ENCODE measurements around the gene TMEM9. TPM values are rescaled to one million over a fixed set of nuclear protein-coding genes. Genes with fewer than 3 reads are reported as not detected.

The TMEM9 gene
- total RNA-seq, 2 experiments from 2014 or later = 28.5 to 35.9 TPM

GRCh38 chr1:201137579-201138310 lies 16.5 kb downstream of the TMEM9 start:
- no peak for TF ChIP-seq EZH2phosphoT487 (IDR thresholded peaks at IDR 0.05; ENCODE audit: borderline replicate concordance, low read depth, low read length)
- no peak for TF ChIP-seq CTCF (conservative IDR thresholded peaks at IDR 0.05; ENCODE audit: low read length)
- ChIA-PET CTCF (ENCODE audit: unreplicated experiment) (interaction anchor here (1.3 kb wide), 1 partner anchor 16 kb away, joined by 4 read pairs; no protein-coding TSS in a partner anchor), POLR2A (no interaction called here)
- Histone ChIP-seq H3K27ac (ENCODE audit: low read depth, low read length, poor library complexity, severe bottlenecking) (no peak overlapping the region), H3K36me3 (ENCODE audit: insufficient read depth, low read length) (no peaks in the 10 kb centered on the region), H3K9me3 (ENCODE audit: low read length) (no peaks in the 10 kb centered on the region), H3K9me2 (ENCODE audit: insufficient read depth, low read length) (no peaks in the 10 kb centered on the region), H4K20me1 (ENCODE audit: insufficient read depth, low read length) (no peaks in the 10 kb centered on the region), H2AFZ (ENCODE audit: low read length) (no peak overlapping the region), H3K4me2 (ENCODE audit: low read length) (no peak overlapping the region), H3K79me2 (ENCODE audit: insufficient read depth, low read depth, low read length) (no peaks in the 10 kb centered on the region), H3K4me1 (ENCODE audit: insufficient read depth, low read length, poor library complexity, severe bottlenecking) (no peaks in the 10 kb centered on the region), H3K4me3 (ENCODE audit: low read depth, low read length, poor library complexity, severe bottlenecking) (no peak overlapping the region)
- no TSS peak for BruUV-seq (replicated peaks)
- DNase-seq (ENCODE audit: low spot score) = no peak
- intact Hi-C loops (cut with micrococcal nuclease; ENCODE audit: unreplicated experiment) = no loop called here

GRCh38 chr1:201137024-201137392 lies 17.3 kb downstream of the TMEM9 start:
- H3K4me3 ChIP-seq (ENCODE audit: low read depth, low read length, poor library complexity, severe bottlenecking) = no peak overlapping the region
- no peak overlapping the region for H2AFZ ChIP-seq (ENCODE audit: low read length)
- DNase-seq (ENCODE audit: low spot score) = no peak
- no peaks in the 10 kb centered on the region for H4K20me1 ChIP-seq (ENCODE audit: insufficient read depth, low read length)
- TF ChIP-seq EZH2phosphoT487 (IDR thresholded peaks at IDR 0.05; ENCODE audit: borderline replicate concordance, low read depth, low read length) = no peak
- TF ChIP-seq CTCF (conservative IDR thresholded peaks at IDR 0.05; ENCODE audit: low read length) = no peak
- H3K27ac ChIP-seq (ENCODE audit: low read depth, low read length, poor library complexity, severe bottlenecking) = no peak overlapping the region
- POLR2A ChIA-PET = no interaction called here
- no peaks in the 10 kb centered on the region for H3K36me3 ChIP-seq (ENCODE audit: insufficient read depth, low read length)
- H3K9me2 ChIP-seq (ENCODE audit: insufficient read depth, low read length) = no peaks in the 10 kb centered on the region
- BruUV-seq (replicated peaks) = no TSS peak
- H3K79me2 ChIP-seq (ENCODE audit: insufficient read depth, low read depth, low read length) = no peaks in the 10 kb centered on the region
- no peak overlapping the region for H3K4me2 ChIP-seq (ENCODE audit: low read length)
- CTCF ChIA-PET (ENCODE audit: unreplicated experiment) = interaction anchor here (1.3 kb wide), 1 partner anchor 16 kb away, joined by 4 read pairs; no protein-coding TSS in a partner anchor
- no peaks in the 10 kb centered on the region for H3K9me3 ChIP-seq (ENCODE audit: low read length)
- H3K4me1 ChIP-seq (ENCODE audit: insufficient read depth, low read length, poor library complexity, severe bottlenecking) = no peaks in the 10 kb centered on the region
- intact Hi-C loops (cut with micrococcal nuclease; ENCODE audit: unreplicated experiment) = no loop called here

GRCh38 chr1:201136355-201137023 lies 17.8 kb downstream of the TMEM9 start:
- no peaks in the 10 kb centered on the region for H4K20me1 ChIP-seq (ENCODE audit: insufficient read depth, low read length)
- no peaks in the 10 kb centered on the region for H3K9me3 ChIP-seq (ENCODE audit: low read length)
- intact Hi-C loops (cut with micrococcal nuclease; ENCODE audit: unreplicated experiment) = no loop called here
- H2AFZ ChIP-seq (ENCODE audit: low read length) = no peak overlapping the region
- H3K9me2 ChIP-seq (ENCODE audit: insufficient read depth, low read length) = no peaks in the 10 kb centered on the region
- no peaks in the 10 kb centered on the region for H3K36me3 ChIP-seq (ENCODE audit: insufficient read depth, low read length)
- no peaks in the 10 kb centered on the region for H3K4me1 ChIP-seq (ENCODE audit: insufficient read depth, low read length, poor library complexity, severe bottlenecking)
- no peak overlapping the region for H3K4me3 ChIP-seq (ENCODE audit: low read depth, low read length, poor library complexity, severe bottlenecking)
- no TSS peak for BruUV-seq (replicated peaks)
- H3K27ac ChIP-seq (ENCODE audit: low read depth, low read length, poor library complexity, severe bottlenecking) = no peak overlapping the region
- ChIA-PET CTCF (ENCODE audit: unreplicated experiment) (interaction anchor here (1.3 kb wide), 1 partner anchor 17 kb away, joined by 4 read pairs; no protein-coding TSS in a partner anchor), POLR2A (interaction anchor here (0.7 kb wide), 1 partner anchor 409 kb away, joined by 3 read pairs; no protein-coding TSS in a partner anchor)
- no peaks in the 10 kb centered on the region for H3K79me2 ChIP-seq (ENCODE audit: insufficient read depth, low read depth, low read length)
- DNase-seq (ENCODE audit: low spot score) = no peak
- TF ChIP-seq CTCF (conservative IDR thresholded peaks at IDR 0.05; ENCODE audit: low read length) (no peak), EZH2phosphoT487 (IDR thresholded peaks at IDR 0.05; ENCODE audit: borderline replicate concordance, low read depth, low read length) (no peak)
- no peak overlapping the region for H3K4me2 ChIP-seq (ENCODE audit: low read length)

All from OCI-LY7 (cell line).